Measurements from ENCODE around the gene CPSF3.

Gene CPSF3

DNA sequence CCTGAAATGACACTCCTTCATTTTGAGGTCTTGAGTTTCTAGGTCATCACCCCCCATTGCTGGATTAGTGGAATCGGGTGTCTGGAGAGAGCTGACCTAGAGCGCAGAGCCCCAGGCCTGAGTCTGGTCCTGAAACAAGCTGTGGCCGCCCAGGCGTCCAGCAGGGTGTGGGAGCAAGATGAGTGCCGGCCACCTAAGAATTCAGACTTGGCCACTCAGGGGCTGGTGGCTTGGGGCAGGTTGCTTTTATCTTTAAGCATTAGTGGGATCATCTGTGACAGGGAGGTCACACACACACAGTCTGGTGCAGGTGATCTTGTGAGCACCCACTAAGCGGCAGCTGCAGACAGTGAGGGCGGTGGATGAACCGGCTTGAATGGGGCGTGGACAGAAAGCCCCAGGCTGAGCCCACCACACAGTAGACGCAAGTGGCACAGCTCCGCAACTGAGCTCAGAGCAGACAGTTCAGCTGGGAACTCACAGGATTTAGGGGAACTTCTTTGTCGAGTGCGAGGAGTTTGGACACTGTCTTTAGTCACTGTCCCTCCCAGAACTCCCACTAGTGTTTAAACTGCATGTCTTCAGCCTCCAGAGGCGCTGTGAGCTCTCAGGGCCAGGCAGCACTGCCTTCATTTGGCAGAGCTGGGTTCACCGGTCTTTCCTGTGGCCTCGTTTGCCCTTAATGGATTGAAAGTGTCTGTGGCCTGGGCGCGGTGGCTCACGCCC, 21.6 kb upstream of the CPSF3 start:
- H3K4me2 ChIP-seq (ENCODE audit: insufficient read depth, low read length, poor library complexity, severe bottlenecking): no peak overlapping the region
- H3K36me3 ChIP-seq (replicated peaks in 1 of 2; ENCODE audit: control insufficient read depth in 2 of 2, insufficient read depth in 2 of 2, low read length in 2 of 2): peaks cover 13 to 81% of the 10 kb centered on the region in 2 donors
- H3K79me1 ChIP-seq (ENCODE audit: low read depth, low read length): no peaks in the 10 kb centered on the region
- no peak overlapping the region for H2BK120ac ChIP-seq (ENCODE audit: low read depth, low read length)
- no peak overlapping the region for H4K91ac ChIP-seq (ENCODE audit: low read depth, low read length, poor library complexity)
- H3K27me3 ChIP-seq (ENCODE audit: control insufficient read depth in 3 of 3, insufficient read depth in 3 of 3, low read depth in 1 of 3, low read length in 3 of 3): no peaks in the 10 kb centered on the region
- DNase-seq (ENCODE audit: low spot score): no peak
- H3K9me3 ChIP-seq (replicated peaks in 1 of 2; ENCODE audit: control insufficient read depth in 2 of 2, insufficient read depth in 1 of 2, low read depth in 1 of 2, low read length in 2 of 2): no peaks in the 10 kb centered on the region
- no peak overlapping the region for H3K23ac ChIP-seq (ENCODE audit: low read depth, low read length, poor library complexity)
- H3K4me3 ChIP-seq (ENCODE audit: low read length in 2 of 2): no peak overlapping the region
- no peak overlapping the region for H2AK5ac ChIP-seq (ENCODE audit: low read depth, low read length)
- H3K9ac ChIP-seq (ENCODE audit: low read depth, low read length, poor library complexity): peak overlapping the region; percentile 47
- no peak overlapping the region for H2BK15ac ChIP-seq (ENCODE audit: low read length)
- no peak overlapping the region for H2BK12ac ChIP-seq (ENCODE audit: low read length)
- H3K14ac ChIP-seq (ENCODE audit: low read length): no peak overlapping the region
- H4K8ac ChIP-seq (ENCODE audit: low read depth, low read length): no peak overlapping the region
- H2AFZ ChIP-seq (ENCODE audit: low read length): no peak overlapping the region
- H3K27ac ChIP-seq (replicated peaks; ENCODE audit: low read length): no peak overlapping the region
- no peak overlapping the region for H2BK5ac ChIP-seq (ENCODE audit: low read length)
- H3K4ac ChIP-seq (ENCODE audit: low read length): no peak overlapping the region
- no peak overlapping the region for H3K18ac ChIP-seq (ENCODE audit: low read length)
- WGBS, 2 donors (ENCODE audit: extremely low coverage in 2 of 2, insufficient read length in 2 of 2, insufficient replicate concordance in 1 of 2): no CpG with 5 or more reads among the region's 19 CpGs
- H3K4me1 ChIP-seq (ENCODE audit: control insufficient read depth in 2 of 2, insufficient read depth in 1 of 2, low read depth in 1 of 2, low read length in 2 of 2): peaks cover 0 to 3% of the 10 kb centered on the region in 2 donors

DNA sequence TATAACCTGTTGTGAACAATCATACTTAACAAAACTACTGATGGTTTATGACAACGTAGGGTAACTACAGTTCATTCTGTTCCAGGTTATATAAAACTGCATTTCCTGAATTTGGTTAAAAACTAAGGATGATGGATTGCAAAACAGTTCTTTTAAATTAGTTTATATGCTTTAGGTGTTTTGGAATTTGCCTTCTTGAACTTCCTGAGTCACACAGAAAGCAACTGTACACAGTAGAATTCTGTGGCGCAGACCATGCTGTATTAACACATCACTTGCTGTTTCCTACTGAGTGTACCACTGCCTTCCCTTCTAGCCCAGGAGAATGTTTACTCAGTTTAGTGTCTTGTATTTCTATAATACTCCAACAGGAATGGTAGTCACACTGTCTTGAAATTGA, 19.5 kb upstream of the CPSF3 start:
- Histone ChIP-seq H2AFZ (ENCODE audit: low read length) (no peak overlapping the region), H3K4me1 (ENCODE audit: control insufficient read depth in 2 of 2, insufficient read depth in 1 of 2, low read depth in 1 of 2, low read length in 2 of 2) (peaks cover 0 to 3% of the 10 kb centered on the region in 2 donors), H4K91ac (ENCODE audit: low read depth, low read length, poor library complexity) (no peak overlapping the region), H3K9me3 (replicated peaks in 1 of 2; ENCODE audit: control insufficient read depth in 2 of 2, insufficient read depth in 1 of 2, low read depth in 1 of 2, low read length in 2 of 2) (no peaks in the 10 kb centered on the region), H3K36me3 (replicated peaks in 1 of 2; ENCODE audit: control insufficient read depth in 2 of 2, insufficient read depth in 2 of 2, low read length in 2 of 2) (peaks cover 17 to 83% of the 10 kb centered on the region in 2 donors), H3K9ac (ENCODE audit: low read depth, low read length, poor library complexity) (no peak overlapping the region), H2BK12ac (ENCODE audit: low read length) (no peak overlapping the region), H2AK5ac (ENCODE audit: low read depth, low read length) (no peak overlapping the region), H3K23ac (ENCODE audit: low read depth, low read length, poor library complexity) (no peak overlapping the region), H3K4me3 (ENCODE audit: low read length in 2 of 2) (no peak overlapping the region), H4K8ac (ENCODE audit: low read depth, low read length) (no peak overlapping the region), H2BK5ac (ENCODE audit: low read length) (no peak overlapping the region), H3K79me1 (ENCODE audit: low read depth, low read length) (no peaks in the 10 kb centered on the region), H3K4me2 (ENCODE audit: insufficient read depth, low read length, poor library complexity, severe bottlenecking) (no peak overlapping the region), H2BK120ac (ENCODE audit: low read depth, low read length) (no peak overlapping the region), H3K18ac (ENCODE audit: low read length) (no peak overlapping the region), H3K14ac (ENCODE audit: low read length) (no peak overlapping the region), H2BK15ac (ENCODE audit: low read length) (no peak overlapping the region), H3K27ac (replicated peaks; ENCODE audit: low read length) (no peak overlapping the region), H3K27me3 (ENCODE audit: control insufficient read depth in 3 of 3, insufficient read depth in 3 of 3, low read depth in 1 of 3, low read length in 3 of 3) (no peaks in the 10 kb centered on the region), H3K4ac (ENCODE audit: low read length) (no peak overlapping the region)
- WGBS, 2 donors (ENCODE audit: extremely low coverage in 2 of 2, insufficient read length in 2 of 2, insufficient replicate concordance in 1 of 2): no CpG with 5 or more reads among the region's 2 CpGs
- no peak for DNase-seq (ENCODE audit: low spot score)

DNA sequence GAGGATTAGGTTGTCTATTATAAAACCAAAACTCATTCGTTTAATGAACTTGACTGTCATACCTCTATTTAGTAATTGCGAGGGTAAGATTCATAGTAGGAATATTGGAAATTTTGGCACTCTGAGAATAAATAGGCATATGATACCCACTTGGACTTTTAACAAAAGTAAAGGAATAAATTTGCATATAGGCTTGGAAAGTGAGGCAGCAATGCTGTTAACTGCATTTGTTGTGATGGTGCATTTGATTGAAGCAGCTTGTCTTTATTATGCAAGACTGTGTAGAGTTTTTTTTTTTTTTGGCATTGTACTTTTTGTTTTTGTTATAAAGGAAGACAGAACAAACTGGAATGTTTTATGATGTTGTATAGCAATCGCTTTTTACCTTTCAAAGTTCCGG, 19.0 kb upstream of the CPSF3 start:
- H3K79me1 ChIP-seq (ENCODE audit: low read depth, low read length): no peaks in the 10 kb centered on the region
- no peak overlapping the region for H3K4me3 ChIP-seq (ENCODE audit: low read length in 2 of 2)
- no peak overlapping the region for H2AFZ ChIP-seq (ENCODE audit: low read length)
- H3K27me3 ChIP-seq (ENCODE audit: control insufficient read depth in 3 of 3, insufficient read depth in 3 of 3, low read depth in 1 of 3, low read length in 3 of 3): no peaks in the 10 kb centered on the region
- no peak overlapping the region for H2BK5ac ChIP-seq (ENCODE audit: low read length)
- H3K4me1 ChIP-seq (ENCODE audit: control insufficient read depth in 2 of 2, insufficient read depth in 1 of 2, low read depth in 1 of 2, low read length in 2 of 2): peaks cover 0 to 2% of the 10 kb centered on the region in 2 donors
- no peak overlapping the region for H2AK5ac ChIP-seq (ENCODE audit: low read depth, low read length)
- no peaks in the 10 kb centered on the region for H3K9me3 ChIP-seq (replicated peaks in 1 of 2; ENCODE audit: control insufficient read depth in 2 of 2, insufficient read depth in 1 of 2, low read depth in 1 of 2, low read length in 2 of 2)
- no peak overlapping the region for H2BK120ac ChIP-seq (ENCODE audit: low read depth, low read length)
- no peak overlapping the region for H3K18ac ChIP-seq (ENCODE audit: low read length)
- no peak overlapping the region for H3K4me2 ChIP-seq (ENCODE audit: insufficient read depth, low read length, poor library complexity, severe bottlenecking)
- no peak overlapping the region for H3K23ac ChIP-seq (ENCODE audit: low read depth, low read length, poor library complexity)
- no peak overlapping the region for H2BK12ac ChIP-seq (ENCODE audit: low read length)
- no peak overlapping the region for H2BK15ac ChIP-seq (ENCODE audit: low read length)
- no peak overlapping the region for H4K8ac ChIP-seq (ENCODE audit: low read depth, low read length)
- no peak overlapping the region for H3K9ac ChIP-seq (ENCODE audit: low read depth, low read length, poor library complexity)
- H3K4ac ChIP-seq (ENCODE audit: low read length): no peak overlapping the region
- no peak for DNase-seq (ENCODE audit: low spot score)
- H3K14ac ChIP-seq (ENCODE audit: low read length): no peak overlapping the region
- peaks cover 17 to 84% of the 10 kb centered on the region in 2 donors for H3K36me3 ChIP-seq (replicated peaks in 1 of 2; ENCODE audit: control insufficient read depth in 2 of 2, insufficient read depth in 2 of 2, low read length in 2 of 2)
- H3K27ac ChIP-seq (replicated peaks; ENCODE audit: low read length): no peak overlapping the region
- WGBS, 2 donors (ENCODE audit: extremely low coverage in 2 of 2, insufficient read length in 2 of 2, insufficient replicate concordance in 1 of 2): no CpG with 5 or more reads among the region's 4 CpGs
- H4K91ac ChIP-seq (ENCODE audit: low read depth, low read length, poor library complexity): no peak overlapping the region

DNA sequence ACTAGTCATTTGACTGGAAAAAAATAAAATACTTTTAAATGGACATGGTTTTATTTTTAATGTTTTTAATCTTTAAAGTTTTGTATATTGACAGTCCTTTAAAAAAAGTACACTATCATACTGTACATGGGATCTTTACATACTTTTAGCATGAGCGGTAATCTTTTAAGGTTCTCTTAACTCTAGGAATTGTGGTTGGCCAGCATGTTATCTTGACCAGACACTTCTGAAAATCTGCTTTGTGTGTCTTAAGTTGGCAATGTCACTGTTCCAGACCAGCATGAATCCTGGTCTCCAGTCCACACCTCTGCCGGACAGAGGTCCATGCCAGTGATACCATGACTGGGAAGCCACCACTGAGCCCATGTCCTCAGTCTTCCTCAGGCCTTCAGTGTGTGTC, 17.8 kb upstream of the CPSF3 start:
- Histone ChIP-seq H2AFZ (ENCODE audit: low read length) (no peak overlapping the region), H3K23ac (ENCODE audit: low read depth, low read length, poor library complexity) (no peak overlapping the region), H3K27ac (replicated peaks; ENCODE audit: low read length) (no peak overlapping the region), H3K4me2 (ENCODE audit: insufficient read depth, low read length, poor library complexity, severe bottlenecking) (no peak overlapping the region), H3K9ac (ENCODE audit: low read depth, low read length, poor library complexity) (no peak overlapping the region), H2AK5ac (ENCODE audit: low read depth, low read length) (no peak overlapping the region), H2BK5ac (ENCODE audit: low read length) (no peak overlapping the region), H4K8ac (ENCODE audit: low read depth, low read length) (no peak overlapping the region), H3K9me3 (replicated peaks in 1 of 2; ENCODE audit: control insufficient read depth in 2 of 2, insufficient read depth in 1 of 2, low read depth in 1 of 2, low read length in 2 of 2) (no peaks in the 10 kb centered on the region), H4K91ac (ENCODE audit: low read depth, low read length, poor library complexity) (no peak overlapping the region), H2BK12ac (ENCODE audit: low read length) (no peak overlapping the region), H2BK15ac (ENCODE audit: low read length) (no peak overlapping the region), H3K4ac (ENCODE audit: low read length) (no peak overlapping the region), H3K27me3 (ENCODE audit: control insufficient read depth in 3 of 3, insufficient read depth in 3 of 3, low read depth in 1 of 3, low read length in 3 of 3) (no peaks in the 10 kb centered on the region), H3K36me3 (replicated peaks in 1 of 2; ENCODE audit: control insufficient read depth in 2 of 2, insufficient read depth in 2 of 2, low read length in 2 of 2) (peaks cover 14 to 86% of the 10 kb centered on the region in 2 donors), H3K4me3 (ENCODE audit: low read length in 2 of 2) (no peak overlapping the region), H3K79me1 (ENCODE audit: low read depth, low read length) (no peaks in the 10 kb centered on the region), H3K4me1 (ENCODE audit: control insufficient read depth in 2 of 2, insufficient read depth in 1 of 2, low read depth in 1 of 2, low read length in 2 of 2) (no peaks in the 10 kb centered on the region), H3K18ac (ENCODE audit: low read length) (no peak overlapping the region), H2BK120ac (ENCODE audit: low read depth, low read length) (no peak overlapping the region), H3K14ac (ENCODE audit: low read length) (no peak overlapping the region)
- DNase-seq (ENCODE audit: low spot score): no peak
- WGBS, 2 donors (ENCODE audit: extremely low coverage in 2 of 2, insufficient read length in 2 of 2, insufficient replicate concordance in 1 of 2): no CpG with 5 or more reads among the region's 2 CpGs
